Fibroblast of gingiva (primary cell): ENCODE data around the gene AKAIN1.

ENCODE experiments used
- DNase-seq: peaks from one replicate; pipeline ENCODE4 v3.0.0-alpha.2; 2011; ENCODE audit warnings: low read depth

AKAIN1 gene

GRCh38 chr18:5093902-5094301, 103.2 kb downstream of the AKAIN1 start:
- DNase-seq: no peak
